GM21737 (cell line): Measurements from ENCODE around the gene JAM2.
"Not testable (repeated sequence)": the region's sequence is repeated elsewhere in the genome, so short reads cannot be mapped to it uniquely, and the experiment has no call there.

Experiments
- ATAC-seq: cut with Tn5 transposase; IDR thresholded peaks from one replicate; pipeline ENCODE4 v1.9.1; 2021; ENCODE audit warnings: mild to moderate bottlenecking, moderate library complexity; ENCODE audit not compliant: unreplicated experiment

JAM2 gene

GRCh38 chr21:25643486-25643885 lies 4.4 kb downstream of the JAM2 start:
- ATAC-seq, result no peak

GRCh38 chr21:25646474-25646873 lies 7.4 kb downstream of the JAM2 start:
- no peak for ATAC-seq

- no peak for ATAC-seq
Observed at GRCh38 chr21:25647647-25648046, 8.6 kb downstream of the JAM2 start.

GRCh38 chr21:25649146-25649545 lies 10.1 kb downstream of the JAM2 start:
- ATAC-seq, result no peak

GRCh38 chr21:25656412-25656811 lies 17.4 kb downstream of the JAM2 start:
- ATAC-seq, result no peak

GRCh38 chr21:25657140-25657539 lies 18.1 kb downstream of the JAM2 start:
- no peak for ATAC-seq

GRCh38 chr21:25658427-25659035 lies 19.5 kb downstream of the JAM2 start:
- no peak for ATAC-seq

- ATAC-seq, result no peak
Observed at GRCh38 chr21:25660233-25660632, 21.2 kb downstream of the JAM2 start.

- ATAC-seq, result no peak
Observed at GRCh38 chr21:25664491-25664931, 25.5 kb downstream of the JAM2 start.

- no peak for ATAC-seq
Observed at GRCh38 chr21:25670726-25671125, 31.7 kb downstream of the JAM2 start.

GRCh38 chr21:25676451-25676850 lies 37.4 kb downstream of the JAM2 start:
- no peak for ATAC-seq

- ATAC-seq, result no peak
Observed at GRCh38 chr21:25682382-25682781, 43.3 kb downstream of the JAM2 start.

GRCh38 chr21:25687787-25688186 lies 48.7 kb downstream of the JAM2 start:
- no peak for ATAC-seq

- ATAC-seq, result no peak
Observed at GRCh38 chr21:25688275-25689155, 49.5 kb downstream of the JAM2 start.

GRCh38 chr21:25689226-25689625 lies 50.2 kb downstream of the JAM2 start:
- ATAC-seq, result no peak

GRCh38 chr21:25691976-25692375 lies 52.9 kb downstream of the JAM2 start:
- no peak for ATAC-seq

GRCh38 chr21:25695461-25695860 lies 56.4 kb downstream of the JAM2 start:
- not testable (repeated sequence) for ATAC-seq

GRCh38 chr21:25700741-25701140 lies 61.7 kb downstream of the JAM2 start:
- ATAC-seq, result no peak

GRCh38 chr21:25701529-25701928 lies 62.5 kb downstream of the JAM2 start:
- ATAC-seq, result no peak

GRCh38 chr21:25708467-25709065 lies 69.5 kb downstream of the JAM2 start:
- ATAC-seq, result no peak

- no peak for ATAC-seq
Observed at GRCh38 chr21:25709684-25710265, 70.7 kb downstream of the JAM2 start.

- no peak for ATAC-seq
Observed at GRCh38 chr21:25710550-25710949, 71.5 kb downstream of the JAM2 start.
